ENCODE data around the gene COX19.
A peak's percentile ranks its signal among the peaks of the same experiment; 100 is the strongest.

Gene COX19

DNA sequence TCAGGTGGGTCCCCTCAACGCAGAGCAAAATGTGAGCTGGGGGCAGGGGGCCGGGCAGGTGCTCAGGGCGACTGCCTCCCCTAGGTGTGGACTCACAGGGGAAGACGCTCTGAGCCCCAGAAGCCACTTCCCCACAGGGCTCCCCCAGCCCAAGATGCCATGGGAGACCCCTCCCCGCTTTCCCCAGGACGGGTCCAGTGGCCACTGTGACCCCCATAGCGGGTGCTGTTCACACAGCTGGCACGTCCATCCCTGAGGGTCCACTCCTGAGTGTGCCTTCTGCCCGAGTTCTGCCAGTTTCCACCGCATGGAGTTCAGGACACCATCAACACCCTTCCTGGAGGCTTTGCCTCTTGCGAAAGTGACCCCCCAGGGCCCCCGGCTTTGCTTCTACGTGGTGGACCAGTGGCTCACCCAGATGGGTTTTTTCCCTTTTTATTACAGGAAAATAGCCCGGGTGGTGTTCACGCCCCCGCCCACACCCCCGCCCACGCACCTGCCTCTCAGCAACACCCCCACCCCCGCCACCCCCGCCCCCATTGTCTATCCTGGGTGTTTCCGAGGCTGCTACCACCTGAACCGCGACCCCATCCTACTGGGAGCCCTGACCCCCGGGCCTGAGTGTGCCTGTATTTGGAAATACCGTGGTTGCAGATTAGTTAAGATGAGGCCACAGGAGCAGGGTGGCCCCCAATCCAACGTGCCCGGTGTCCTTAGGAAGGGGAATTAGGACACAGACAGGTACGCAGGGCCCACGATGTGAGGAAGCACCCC, 52.8 kb downstream of the COX19 start:
- peak; percentile 30 for DNase-seq

DNA sequence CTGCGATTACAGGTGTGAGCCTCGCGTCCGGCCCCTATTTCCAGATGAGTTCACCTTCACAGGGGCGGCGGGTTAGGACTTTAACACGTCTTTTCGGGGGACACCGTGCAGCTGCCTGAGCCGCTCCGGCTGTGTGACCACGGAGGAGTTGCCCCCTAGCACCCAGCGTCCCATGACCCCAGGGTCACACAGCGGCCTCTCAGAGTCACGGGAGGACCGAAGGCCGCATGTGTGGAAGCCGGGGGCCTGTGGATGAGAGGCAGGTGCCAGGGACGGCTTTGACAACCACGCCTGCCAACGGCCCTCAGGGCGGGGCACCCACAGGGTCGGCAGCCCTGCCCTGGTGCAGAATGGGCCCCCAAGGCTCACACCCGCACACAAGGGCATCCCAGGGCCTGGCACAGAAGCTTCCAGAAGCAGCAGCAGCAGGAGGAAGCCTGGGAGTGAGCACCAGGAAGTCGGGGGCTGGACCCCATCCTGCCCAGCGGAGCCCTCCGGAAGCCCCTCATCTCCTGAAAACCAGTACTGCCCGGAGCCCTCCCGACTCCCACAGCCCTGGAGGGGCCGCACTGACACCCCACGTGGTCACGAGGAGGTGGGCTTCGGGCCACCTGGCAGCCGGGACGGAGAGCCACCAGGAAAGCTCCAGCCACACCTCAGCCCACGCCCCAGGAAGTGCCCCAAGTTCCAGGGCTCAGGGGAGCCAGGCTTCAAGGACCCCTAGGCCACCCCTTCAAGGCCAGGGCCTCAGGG, 53.6 kb downstream of the COX19 start:
- no peak for DNase-seq

DNA sequence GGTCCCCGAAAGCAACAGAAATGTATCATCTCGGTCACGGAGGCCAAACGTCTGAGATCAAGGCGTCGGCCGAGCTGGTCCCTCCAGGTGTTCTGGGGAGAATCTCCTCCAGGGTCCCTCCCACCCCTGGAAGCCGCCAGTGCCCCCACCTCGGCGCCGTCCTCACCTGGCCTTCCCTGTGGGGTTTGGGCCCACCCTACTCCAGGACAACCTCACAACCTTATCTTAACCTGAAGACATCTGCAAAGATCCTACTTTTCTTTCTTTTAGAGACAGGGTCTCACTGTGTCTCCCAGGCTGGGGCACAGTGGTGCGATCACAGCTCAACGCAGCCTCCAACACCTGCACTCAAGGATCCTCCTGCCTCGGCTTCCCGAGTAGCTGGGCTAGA, 54.3 kb downstream of the COX19 start:
- no peak for DNase-seq

- no peak for DNase-seq
These were observed 54.8 kb downstream of the COX19 start for GRCh38 chr7:920351-921070.

DNA sequence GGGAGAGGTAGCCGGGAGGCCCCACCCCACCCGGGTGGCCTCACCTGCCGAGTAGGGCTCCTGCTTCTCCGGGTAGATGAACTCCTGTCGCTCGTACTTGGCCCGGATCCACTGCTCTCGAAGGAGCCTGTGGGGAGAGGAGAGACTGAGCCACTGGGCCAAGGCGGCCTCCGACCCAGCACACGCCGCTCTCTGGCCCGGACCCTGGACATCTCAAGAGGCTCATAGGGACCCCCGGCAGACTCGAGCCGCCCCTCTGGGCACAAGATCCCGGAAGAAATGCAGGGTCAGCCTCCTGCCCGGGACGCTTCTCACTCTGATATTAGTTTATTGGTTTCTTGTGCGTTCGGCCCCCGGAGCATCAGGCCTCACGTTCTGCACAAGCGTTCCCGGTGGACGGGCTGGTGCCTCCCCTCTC, 55.4 kb downstream of the COX19 start:
- no peak for DNase-seq

DNA sequence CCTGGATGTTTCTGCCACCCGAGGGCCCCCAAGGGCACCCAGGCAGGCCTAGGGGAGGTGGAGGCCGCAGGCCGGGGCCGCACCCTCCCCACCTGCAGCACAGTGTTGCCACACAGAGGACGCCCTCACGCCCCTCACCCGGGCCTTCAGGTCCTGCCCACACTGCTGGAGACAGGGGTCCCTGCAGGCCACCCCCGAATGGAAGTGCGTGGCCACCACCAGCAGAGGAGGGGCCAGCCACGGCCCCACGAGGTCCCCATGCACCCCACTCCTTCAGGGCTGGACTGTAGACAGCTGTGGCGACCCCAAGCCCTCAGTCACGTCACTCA, 56.3 kb downstream of the COX19 start:
- no peak for DNase-seq

- no peak for DNase-seq
These were observed 56.8 kb downstream of the COX19 start for GRCh38 chr7:918441-919113.

GRCh38 chr7:918118-918425, 57.3 kb downstream of the COX19 start:
- DNase-seq, result no peak

- DNase-seq, result no peak
These were observed 57.9 kb downstream of the COX19 start for GRCh38 chr7:917255-918117.

GRCh38 chr7:916291-916941, 58.9 kb downstream of the COX19 start:
- DNase-seq, result no peak
